ENCODE measurements around the gene ENKD1.
"Not testable (repeated sequence)": the region's sequence is repeated elsewhere in the genome, so short reads cannot be mapped to it uniquely, and the experiment has no call there.

Gene ENKD1, protein sequence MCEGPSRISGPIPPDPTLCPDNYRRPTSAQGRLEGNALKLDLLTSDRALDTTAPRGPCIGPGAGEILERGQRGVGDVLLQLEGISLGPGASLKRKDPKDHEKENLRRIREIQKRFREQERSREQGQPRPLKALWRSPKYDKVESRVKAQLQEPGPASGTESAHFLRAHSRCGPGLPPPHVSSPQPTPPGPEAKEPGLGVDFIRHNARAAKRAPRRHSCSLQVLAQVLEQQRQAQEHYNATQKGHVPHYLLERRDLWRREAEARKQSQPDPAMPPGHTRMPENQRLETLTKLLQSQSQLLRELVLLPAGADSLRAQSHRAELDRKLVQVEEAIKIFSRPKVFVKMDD

GRCh38 chr16:67666559-67667452 lies at the start of gene ENKD1, which contains the start of gene C16orf86:
Gene ENKD1, minus strand, starts transcription at chr16:67666750. Its CDS starts 308 bp downstream, at chr16:67666442.
Gene C16orf86, plus strand, starts transcription at chr16:67666814. Its CDS starts 157 bp downstream, at chr16:67666971.
- peak; percentile 81 for DNase-seq

DNA sequence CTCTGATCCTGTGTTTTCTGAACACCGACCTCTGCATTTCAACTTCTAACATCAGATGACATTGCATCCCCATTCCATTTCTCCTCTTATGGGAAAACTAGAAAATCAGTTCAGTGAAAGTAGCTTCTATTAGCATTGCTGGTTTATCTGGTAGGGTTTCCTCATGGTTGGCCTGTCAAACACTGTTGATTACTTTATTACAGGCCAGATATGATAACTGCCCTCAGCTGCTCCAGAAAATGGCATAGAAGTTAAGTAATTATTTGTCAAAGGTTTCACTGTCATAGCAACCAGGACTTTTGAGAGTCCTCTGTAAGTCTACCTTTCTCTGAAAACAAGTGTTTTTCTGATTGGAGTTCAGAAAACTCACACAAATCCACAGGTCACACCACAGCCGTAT lies 49.5 kb upstream of the ENKD1 start:
- DNase-seq = no peak

GRCh38 chr16:67714522-67714921 lies 48.0 kb upstream of the ENKD1 start:
- DNase-seq = no peak

DNA sequence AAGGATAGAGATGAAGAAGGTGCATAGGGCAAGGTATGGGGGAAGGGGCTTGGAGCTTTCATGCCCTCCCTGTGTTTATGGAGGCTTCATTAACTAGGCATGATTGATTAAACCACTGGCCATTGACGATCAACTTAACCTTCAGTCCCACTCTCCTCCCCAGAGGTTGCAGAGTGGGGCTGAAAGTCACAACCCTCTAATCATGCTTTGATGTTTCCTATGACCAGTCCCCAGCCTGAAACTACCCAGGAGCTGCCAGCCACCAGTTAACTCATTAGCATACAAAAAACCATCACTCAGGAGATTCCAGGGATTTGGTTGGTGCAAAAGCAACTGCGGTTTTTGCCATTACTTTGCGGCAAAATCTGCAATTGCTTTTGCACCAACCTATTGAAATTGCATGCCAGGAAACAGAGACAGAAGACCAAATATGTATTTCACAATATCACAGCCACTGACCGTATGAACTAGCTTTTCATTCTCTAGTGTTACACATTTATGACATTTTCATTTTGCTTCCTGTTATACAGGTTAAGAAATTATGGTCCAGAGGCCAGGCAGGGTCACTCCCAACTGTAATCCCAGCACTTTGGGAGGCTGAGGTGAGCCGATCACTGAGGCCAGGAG lies 47.2 kb upstream of the ENKD1 start:
- DNase-seq = no peak

- DNase-seq = no peak
These were observed 44.1 kb upstream of the ENKD1 start for GRCh38 chr16:67710607-67711006.

- DNase-seq = no peak
These were observed 42.5 kb upstream of the ENKD1 start for GRCh38 chr16:67709050-67709449.

DNA sequence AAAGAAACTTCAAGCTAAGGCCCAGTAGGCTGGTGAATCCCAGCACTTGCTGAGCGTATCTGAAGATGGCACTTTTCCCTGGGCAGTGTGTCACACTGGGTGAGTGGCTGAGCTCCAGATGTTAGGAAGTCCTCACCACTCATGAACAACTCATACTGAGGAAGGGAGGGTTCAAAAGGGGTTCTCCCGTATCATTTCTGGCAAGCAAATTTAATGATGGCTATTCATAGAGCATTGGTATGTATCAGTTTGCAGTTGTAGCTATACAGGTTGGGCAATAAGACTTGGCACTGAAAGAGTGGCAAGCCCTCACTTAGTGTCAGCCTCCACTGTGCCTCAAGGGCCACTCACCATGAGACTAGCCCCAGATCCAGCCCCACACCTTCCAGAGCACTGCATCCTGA lies 41.8 kb upstream of the ENKD1 start:
- DNase-seq = no peak

DNA sequence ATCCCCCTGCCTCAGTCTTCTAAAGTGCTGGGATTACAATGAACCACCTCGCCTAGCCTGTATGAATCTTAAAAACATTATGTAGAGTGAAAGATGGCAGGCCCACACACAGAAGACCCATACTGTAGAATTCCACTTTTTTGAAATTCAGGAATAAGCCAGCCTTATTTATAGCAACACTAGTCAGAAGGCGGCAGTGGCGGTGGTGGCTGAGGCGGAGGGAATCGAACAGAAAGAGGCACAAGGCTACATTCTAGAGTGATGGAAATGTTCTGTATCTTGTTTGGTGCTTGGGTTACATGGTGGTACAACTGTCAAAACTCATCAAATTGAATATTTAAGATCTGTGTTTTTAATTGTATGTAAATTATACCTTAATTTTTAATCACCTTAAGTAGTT lies 41.2 kb upstream of the ENKD1 start:
- no peak for DNase-seq

DNA sequence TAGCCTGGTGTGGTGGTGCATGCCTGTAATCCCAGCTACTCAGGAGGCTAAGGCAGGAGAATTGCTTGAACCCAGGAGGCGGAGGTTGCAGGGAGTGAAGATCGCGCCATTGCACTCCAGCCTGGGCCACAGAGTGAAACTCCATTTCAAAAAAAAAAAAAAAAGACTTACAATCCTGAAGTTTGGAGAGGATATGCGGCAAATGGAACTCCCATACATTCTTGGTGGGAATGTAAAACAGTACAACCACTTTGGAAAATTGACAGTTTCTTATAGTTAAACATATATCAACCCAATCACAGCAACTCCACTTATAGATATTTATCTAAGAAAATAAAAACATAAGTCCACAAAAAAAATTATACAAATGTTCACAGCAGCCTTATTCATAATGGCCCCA lies 40.7 kb upstream of the ENKD1 start:
- no peak for DNase-seq

GRCh38 chr16:67704110-67704509 lies 37.6 kb upstream of the ENKD1 start:
- DNase-seq = no peak

DNA sequence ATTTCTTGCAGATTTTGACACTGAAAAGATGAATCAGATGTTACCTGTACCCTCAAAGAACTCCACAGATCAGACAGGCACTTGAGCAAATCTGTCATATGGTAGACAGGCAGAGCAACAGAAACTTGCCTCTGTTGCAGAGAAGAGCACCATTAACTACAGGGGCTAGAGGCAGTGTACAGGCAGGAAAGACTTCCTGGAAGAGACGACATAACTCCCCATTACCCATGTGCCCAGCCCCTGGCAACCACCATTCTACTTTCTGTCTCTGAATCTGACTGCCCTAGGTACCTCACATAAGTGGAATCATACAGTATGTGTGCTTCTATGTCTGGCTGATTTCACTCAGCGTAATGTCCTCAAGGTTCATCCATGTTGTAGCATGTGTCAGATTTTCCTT lies 37.1 kb upstream of the ENKD1 start:
- DNase-seq = no peak

DNA sequence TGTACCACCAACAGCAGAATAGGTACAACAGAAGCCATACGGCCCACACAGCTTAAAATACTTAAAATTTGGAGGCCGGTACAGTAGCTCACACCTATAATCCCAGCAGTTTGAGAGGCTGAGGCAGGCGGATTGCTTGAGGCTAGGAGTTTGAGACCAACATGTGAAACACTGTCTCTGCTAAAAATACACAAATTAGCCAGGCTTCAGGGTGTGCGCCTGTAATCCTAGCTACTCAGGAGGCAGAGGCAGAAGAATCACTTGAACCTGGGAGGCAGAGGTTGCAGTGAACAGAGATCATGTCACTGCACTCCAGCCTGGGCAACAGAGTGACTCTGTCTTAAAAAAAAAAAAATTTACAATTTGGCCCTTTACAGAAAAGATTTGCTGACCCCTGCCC lies 35.6 kb upstream of the ENKD1 start:
- no peak for DNase-seq

DNA sequence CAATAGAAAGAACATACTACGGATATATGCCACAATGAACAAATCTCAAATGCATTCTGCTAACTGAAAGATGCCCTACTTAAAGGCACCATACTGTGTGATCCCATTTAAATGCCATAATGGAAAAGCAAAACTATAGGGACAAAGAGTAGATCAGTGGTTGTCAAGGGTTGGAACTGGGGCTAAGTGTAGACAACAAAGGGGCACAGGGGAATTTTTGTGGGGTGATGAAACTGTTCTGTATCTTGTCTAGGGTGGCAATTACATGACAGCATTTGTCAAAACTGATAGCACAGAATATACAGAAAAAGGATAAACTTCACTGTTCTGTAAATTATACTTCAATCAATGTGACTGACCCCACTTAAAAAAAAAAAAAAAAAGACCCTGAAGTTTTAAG lies 34.9 kb upstream of the ENKD1 start:
- no peak for DNase-seq

GRCh38 chr16:67699265-67699664 lies 32.7 kb upstream of the ENKD1 start:
- DNase-seq = no peak

DNA sequence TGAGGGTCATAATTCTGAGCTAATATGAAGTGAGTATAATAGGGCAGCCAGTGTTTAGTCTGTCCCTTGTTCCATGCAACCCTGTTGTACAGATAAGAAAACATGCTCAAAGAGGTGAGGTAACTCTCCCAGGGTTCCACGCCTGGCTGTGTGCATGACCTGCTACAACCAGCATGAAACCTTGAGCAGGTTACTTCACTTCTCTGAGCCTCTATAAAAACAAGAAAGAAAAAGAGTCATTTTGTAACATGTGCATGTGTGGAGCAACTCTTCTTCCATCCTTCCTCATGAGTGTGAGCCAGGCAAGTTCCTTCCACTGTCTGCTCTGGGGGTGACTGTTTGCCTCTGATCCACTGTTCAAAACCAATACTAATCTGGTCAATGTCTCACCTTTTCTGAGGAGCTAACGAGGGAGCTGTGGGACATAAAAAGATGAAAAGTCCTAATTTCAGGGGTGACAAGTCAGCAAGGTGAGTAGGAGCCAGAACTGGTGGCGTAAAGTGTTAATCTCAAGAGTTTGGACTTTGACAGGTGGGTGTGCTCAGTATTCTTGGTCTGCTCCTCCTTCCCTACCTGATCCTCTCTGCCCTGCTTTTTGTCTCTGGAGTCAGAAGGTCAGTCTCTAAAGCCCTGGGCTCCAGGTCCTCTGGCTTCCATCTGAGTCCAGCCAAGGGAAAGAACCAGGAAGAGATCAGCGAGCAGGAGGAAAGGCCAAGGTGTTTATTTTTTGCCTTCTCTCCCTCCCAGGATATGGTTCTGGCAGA lies 31.1 kb upstream of the ENKD1 start:
- no peak for DNase-seq

DNA sequence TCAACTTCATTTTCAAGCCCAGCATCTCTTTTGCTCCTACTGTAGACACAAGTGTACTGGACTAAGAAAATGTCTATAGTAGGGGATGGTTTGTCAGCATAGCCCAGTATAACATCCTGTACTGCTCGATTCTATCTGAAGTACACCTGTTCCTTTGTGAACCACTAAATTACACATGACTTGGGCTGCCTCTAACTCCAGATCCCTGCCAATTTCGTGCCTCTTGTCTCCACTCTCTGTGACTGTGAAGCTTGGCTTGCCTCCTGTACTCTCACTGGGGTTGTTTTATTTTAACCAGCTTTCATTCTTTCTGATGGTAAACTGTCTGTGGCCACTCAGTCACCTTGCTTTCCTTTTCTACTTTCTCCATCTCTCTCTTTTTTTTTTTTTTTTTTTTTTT lies 28.1 kb upstream of the ENKD1 start:
- no peak for DNase-seq

GRCh38 chr16:67693517-67694285 lies 27.2 kb upstream of the ENKD1 start:
- not testable (repeated sequence) for DNase-seq

DNA sequence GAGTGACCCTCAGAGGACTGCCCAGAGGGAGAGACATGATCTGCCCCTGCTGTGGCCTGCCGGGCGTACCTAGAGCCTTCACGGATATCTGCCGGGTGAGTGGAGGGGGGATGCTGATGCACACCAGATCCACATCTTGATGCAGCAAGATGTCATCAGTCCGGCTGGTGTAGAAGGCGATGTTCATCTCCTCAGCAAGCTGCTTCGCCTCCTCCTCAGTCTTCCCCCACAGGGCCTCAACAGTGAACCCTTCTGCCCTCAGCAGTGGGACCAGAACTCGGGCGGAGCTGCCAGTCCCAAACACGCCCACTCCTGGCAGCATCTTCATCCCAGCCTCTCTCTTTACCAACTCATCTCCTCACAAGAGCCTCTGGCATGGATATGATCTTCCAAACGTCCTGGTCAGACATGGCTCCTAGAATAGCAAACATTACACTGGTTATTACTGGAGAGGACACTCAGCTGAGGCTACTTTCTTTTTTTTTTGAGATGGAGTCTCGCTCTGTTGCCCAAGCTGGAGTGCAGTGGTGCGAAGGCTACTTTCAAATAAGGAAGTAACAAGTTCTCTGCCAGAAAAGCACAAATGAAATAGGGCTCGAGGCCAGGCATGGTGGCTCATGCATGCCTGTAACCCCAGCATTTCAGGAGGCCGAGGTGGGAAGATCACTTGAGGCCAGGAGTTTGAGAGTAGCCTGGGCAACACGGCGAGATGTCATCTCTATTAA lies 19.0 kb upstream of the ENKD1 start:
- DNase-seq = no peak

DNA sequence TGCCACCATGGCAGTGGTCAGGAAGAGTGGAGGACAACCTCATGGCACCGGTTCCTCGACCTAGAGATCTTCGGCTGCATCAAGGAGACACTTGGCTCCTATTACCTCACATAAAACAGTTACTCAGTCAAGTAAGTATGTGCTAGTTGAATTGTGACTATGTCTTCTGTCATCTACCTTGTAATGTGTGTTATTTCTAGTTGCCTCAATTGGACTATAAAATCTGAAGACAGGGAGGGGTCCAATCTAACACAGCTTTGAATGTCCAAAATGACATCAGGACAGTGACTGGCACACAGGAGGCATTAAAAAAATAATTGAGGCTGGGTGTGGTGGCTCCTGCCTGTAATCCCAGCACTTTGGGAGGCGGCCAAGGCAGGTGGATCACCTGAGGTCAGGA lies 17.2 kb upstream of the ENKD1 start:
- DNase-seq = no peak

- DNase-seq = no peak
These were observed 13.7 kb upstream of the ENKD1 start for GRCh38 chr16:67679935-67680897.

All from stimulated activated CD4-positive, alpha-beta T cell treated with anti-CD3 and anti-CD28 coated beads, Interleukin-4, amount 100 ng/mL, for 24 hours (primary cell).